Spinal cord (tissue), 10 donors: ENCODE data around the gene EP300. TPM values are rescaled to one million over a fixed set of nuclear protein-coding genes. Genes with fewer than 3 reads are reported as not detected.

Source experiments
- DNase-seq, 6 donors: peaks; one replicate each; pipeline versions ENCODE4 v3.0.0 to v3.0.0-alpha.2; 2013 to 2015; ENCODE audit warnings: low spot score in 6 of 6, low read depth in 4 of 6
- H3K27ac ChIP-seq: one replicate; pipeline ENCODE4 v1.5.1; 2013; ENCODE audit warnings: low read depth, low read length, control low read depth
- H3K27me3 ChIP-seq: one replicate; pipeline ENCODE4 v1.6.1; 2013; ENCODE audit warnings: low read length; ENCODE audit not compliant: control insufficient read depth, insufficient read depth
- H3K36me3 ChIP-seq: one replicate; pipeline ENCODE4 v1.6.1; 2013; ENCODE audit warnings: low read length; ENCODE audit not compliant: control insufficient read depth, insufficient read depth
- H3K4me1 ChIP-seq: one replicate; pipeline ENCODE4 v1.6.1; 2013; ENCODE audit warnings: low read length; ENCODE audit not compliant: control insufficient read depth, insufficient read depth
- H3K4me3 ChIP-seq: one replicate; pipeline ENCODE4 v1.5.1; 2013; ENCODE audit warnings: low read depth, low read length, control low read depth
- H3K9me3 ChIP-seq: one replicate; pipeline ENCODE4 v1.6.1; 2013; ENCODE audit warnings: low read length; ENCODE audit not compliant: control insufficient read depth, insufficient read depth
- WGBS: methylation state at CpG from one replicate; pipeline ENCODE4 v1.1.5; 2013; ENCODE audit warnings: missing lambda C conversion rate; ENCODE audit not compliant: insufficient coverage; 5-methylcytosine and 5-hydroxymethylcytosine counted together
- polyA plus RNA-seq, 2 donors: library from polyadenylated mRNA; unstranded; fragments of 120-200 nt; gene quantifications; one replicate each; pipeline ENCODE4 v1.2.1, GENCODE V29; 2013; ENCODE audit not compliant: insufficient read length in 2 of 2
- total RNA-seq, 2 donors: library from RNA; depleted of rRNA in 1 of 2; stranded (reverse); fragments of 120-200 nt in 1 of 2; fragments of >200 nt in 1 of 2; gene quantifications; one replicate each; pipeline versions ENCODE4 v1.2.3 to v1.2.4, GENCODE V29; 2013 to 2014
- donor health status: healthy.

EP300 gene
- total and polyA plus RNA-seq, 4 donors, result 41.0 to 67.3 (median 44.7) TPM

DNA sequence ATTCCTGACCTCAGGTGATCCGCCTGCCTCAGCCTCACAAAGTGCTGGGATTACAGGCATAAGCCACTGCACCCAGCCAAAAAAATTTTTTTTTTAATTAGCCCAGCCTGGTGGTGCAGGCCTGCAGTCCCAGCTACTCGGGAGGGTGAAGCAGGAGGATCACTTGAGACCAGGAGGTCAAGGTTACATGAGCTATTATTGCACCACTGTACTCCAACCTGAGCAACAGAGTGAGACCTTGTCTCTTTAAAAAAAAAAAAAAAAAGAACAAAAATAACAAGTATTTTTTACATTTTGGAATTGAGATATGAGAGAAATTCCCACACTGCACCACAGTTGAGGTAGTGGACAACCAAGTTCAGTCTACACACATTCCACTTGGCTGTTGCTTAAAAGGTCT is 99.1 kb downstream of the EP300 start:
- no peaks in the 10 kb centered on the region for H3K4me1 ChIP-seq
- 90% methylated on average over 2 of the region's 2 CpGs for WGBS
- no peak for DNase-seq

DNA sequence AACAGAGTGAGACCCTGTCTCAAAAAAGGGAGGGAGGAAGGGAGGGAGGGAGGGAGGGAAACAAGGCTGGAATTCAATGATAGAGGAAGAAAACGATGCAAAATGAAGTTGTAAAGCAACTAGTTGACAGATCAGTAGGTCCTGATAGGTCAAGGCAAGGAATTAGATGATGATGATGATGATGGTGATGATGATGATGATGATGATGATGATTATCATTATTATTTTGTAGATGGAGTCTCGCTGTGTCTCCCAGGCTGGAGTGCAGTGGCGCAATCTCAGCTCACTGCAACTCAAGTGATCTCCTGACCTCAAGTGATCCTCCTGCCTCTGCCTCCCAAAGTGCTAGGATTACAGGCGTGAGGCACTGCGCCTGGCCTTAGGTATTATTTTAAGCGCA is 101.4 kb downstream of the EP300 start:
- no peaks in the 10 kb centered on the region for H3K9me3 ChIP-seq
- H3K4me1 ChIP-seq, result peaks cover 19% of the 10 kb centered on the region
- H3K36me3 ChIP-seq, result no peaks in the 10 kb centered on the region
- H3K4me3 ChIP-seq, result no peak overlapping the region
- WGBS, result 98% methylated on average over 4 of the region's 6 CpGs
- DNase-seq, result no peak
- no peak overlapping the region for H3K27ac ChIP-seq
- no peaks in the 10 kb centered on the region for H3K27me3 ChIP-seq

More for the DNA sequence above, 99.1 kb downstream of the EP300 start:
- Histone ChIP-seq H3K4me3 (no peak overlapping the region), H3K9me3 (no peaks in the 10 kb centered on the region), H3K27me3 (no peaks in the 10 kb centered on the region), H3K27ac (no peak overlapping the region), H3K36me3 (no peaks in the 10 kb centered on the region)

DNA sequence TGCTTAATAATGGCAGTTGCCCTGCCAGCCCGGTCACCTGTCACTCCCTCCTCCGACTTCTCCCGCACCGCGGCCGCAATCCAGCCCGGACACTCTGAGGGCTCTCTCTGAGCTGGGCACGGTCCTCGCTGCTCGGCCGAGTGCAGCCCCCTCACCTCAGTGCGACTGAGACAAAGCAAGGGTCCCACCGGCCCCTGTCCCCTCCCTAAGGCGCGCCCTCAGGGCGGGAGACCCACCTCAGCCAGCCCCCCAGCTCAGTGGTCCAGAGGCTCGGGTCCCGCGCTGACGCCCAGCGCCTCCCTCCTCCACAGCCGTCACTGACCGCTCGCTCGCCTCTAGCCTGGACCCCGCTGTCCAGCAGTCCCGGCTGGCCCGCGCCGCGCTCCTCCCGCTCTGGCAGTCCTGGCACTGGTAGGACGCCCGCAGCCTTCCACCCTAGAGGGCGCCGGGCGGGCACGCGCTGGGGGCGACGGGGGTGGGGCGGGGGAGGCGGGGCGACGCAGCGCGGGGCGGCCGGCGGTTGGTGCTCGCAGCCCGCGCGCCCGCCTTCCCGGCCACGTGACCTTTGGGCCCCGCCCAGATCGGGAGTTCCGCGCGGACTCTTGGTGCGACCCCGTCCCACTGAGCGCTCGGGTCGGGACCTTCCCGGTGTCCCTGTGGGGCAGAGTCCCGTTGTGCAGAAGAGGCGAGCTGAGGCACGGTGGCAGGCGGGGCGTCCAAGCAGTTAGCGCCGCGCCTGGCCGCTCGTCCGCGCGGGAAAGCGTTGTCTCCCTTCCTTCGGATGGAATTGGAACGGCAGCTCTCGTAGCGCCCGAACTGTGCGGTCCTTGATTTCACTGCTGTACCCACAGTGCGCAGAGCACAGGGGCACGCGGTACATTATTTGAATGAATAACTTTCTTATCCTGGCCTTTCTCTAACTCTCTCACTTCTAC is 104.9 kb downstream of the EP300 start:
- H3K4me3 ChIP-seq, result peak overlapping the region; percentile 73
- peaks cover 19% of the 10 kb centered on the region for H3K4me1 ChIP-seq
- no peaks in the 10 kb centered on the region for H3K9me3 ChIP-seq
- peak; percentile 26 to 93 (median 63) for DNase-seq
- under 1% methylated on average over 91 of the region's 91 CpGs for WGBS
- no peak overlapping the region for H3K27ac ChIP-seq
- peaks cover 3% of the 10 kb centered on the region for H3K27me3 ChIP-seq
- H3K36me3 ChIP-seq, result no peaks in the 10 kb centered on the region

GRCh38 chr22:41198027-41198580 is 105.7 kb downstream of the EP300 start:
- Histone ChIP-seq H3K27me3 (peaks cover 3% of the 10 kb centered on the region), H3K4me3 (peak overlapping the region; percentile 73), H3K36me3 (no peaks in the 10 kb centered on the region), H3K4me1 (peaks cover 19% of the 10 kb centered on the region), H3K9me3 (no peaks in the 10 kb centered on the region), H3K27ac (no peak overlapping the region)
- WGBS, result 4% methylated on average over 8 of the region's 9 CpGs
- DNase-seq, result peak in 1 of 6 donors; percentile 33

DNA sequence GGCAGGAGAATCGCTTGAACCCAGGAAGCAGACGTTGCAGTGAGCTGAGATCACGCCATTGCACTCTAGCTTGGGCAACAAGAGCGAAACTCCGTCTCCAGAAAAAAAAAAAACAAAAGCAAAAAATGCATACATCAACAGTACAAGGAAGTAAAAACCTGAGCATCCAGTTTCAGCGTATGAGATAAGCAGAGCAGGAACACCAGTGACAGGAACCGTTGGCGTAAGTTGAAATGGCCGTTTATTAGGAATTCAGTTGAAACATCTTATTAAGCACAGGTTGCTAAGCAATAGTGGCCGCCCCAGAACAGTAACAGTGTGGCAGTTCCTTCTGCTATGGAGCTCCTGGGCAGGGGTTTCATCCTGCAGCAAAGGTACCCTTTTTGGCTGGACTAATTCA is 108.7 kb downstream of the EP300 start:
- WGBS, result 77% methylated on average over 9 of the region's 10 CpGs
- Histone ChIP-seq H3K27ac (no peak overlapping the region), H3K36me3 (no peaks in the 10 kb centered on the region), H3K4me3 (no peak overlapping the region), H3K9me3 (no peaks in the 10 kb centered on the region), H3K4me1 (peaks cover 29% of the 10 kb centered on the region), H3K27me3 (peaks cover 3% of the 10 kb centered on the region)
- DNase-seq, result no peak

DNA sequence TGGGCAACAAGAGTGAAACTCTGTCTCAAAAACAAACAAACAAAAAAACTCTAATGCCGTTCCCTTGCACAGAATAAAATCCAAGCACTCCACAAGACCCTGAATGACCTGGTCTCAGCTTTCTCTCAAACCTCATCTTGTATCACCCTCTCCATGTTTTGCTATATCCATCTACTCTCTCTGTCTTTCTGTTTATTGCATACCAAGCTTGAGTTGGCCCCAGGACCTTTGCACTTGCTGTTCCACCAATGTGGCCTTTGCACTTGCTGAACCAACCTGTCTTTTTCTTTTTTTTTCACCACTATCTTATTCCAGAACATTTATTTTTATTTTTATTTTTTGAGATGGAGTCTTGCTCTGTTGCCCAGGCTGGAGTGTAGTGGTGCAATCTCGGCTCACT is 110.7 kb downstream of the EP300 start:
- no peaks in the 10 kb centered on the region for H3K9me3 ChIP-seq
- WGBS, result 96% methylated on average over 2 of the region's 2 CpGs
- H3K27me3 ChIP-seq, result peaks cover 3% of the 10 kb centered on the region
- H3K4me1 ChIP-seq, result peaks cover 19% of the 10 kb centered on the region
- no peak overlapping the region for H3K27ac ChIP-seq
- DNase-seq, result no peak
- H3K4me3 ChIP-seq, result no peak overlapping the region
- H3K36me3 ChIP-seq, result peaks cover 6% of the 10 kb centered on the region

DNA sequence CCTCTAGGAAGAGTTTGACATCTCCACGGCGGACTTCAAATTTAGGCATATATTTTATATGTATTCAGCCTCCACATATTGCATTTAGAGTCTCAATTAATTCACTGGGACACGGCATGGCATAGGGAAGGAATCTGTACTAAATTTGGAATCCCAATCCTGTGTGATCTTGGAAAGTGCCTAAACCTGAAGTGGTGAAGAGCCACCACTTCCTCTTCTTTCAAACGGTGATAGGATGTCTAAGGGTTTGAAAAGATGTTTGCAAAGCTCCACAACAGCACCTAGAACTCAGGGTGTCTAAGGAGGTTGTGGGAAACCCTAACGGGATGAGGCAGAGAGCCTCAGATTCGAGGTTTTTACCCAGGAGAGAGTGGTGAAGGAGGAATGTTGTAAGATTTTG is 111.7 kb downstream of the EP300 start:
- no peak for DNase-seq
- Histone ChIP-seq H3K27me3 (peaks cover 3% of the 10 kb centered on the region), H3K27ac (no peak overlapping the region), H3K4me3 (no peak overlapping the region), H3K36me3 (peaks cover 12% of the 10 kb centered on the region), H3K9me3 (no peaks in the 10 kb centered on the region), H3K4me1 (peaks cover 13% of the 10 kb centered on the region)
- WGBS, result 100% methylated on average over 1 of the region's 6 CpGs

DNA sequence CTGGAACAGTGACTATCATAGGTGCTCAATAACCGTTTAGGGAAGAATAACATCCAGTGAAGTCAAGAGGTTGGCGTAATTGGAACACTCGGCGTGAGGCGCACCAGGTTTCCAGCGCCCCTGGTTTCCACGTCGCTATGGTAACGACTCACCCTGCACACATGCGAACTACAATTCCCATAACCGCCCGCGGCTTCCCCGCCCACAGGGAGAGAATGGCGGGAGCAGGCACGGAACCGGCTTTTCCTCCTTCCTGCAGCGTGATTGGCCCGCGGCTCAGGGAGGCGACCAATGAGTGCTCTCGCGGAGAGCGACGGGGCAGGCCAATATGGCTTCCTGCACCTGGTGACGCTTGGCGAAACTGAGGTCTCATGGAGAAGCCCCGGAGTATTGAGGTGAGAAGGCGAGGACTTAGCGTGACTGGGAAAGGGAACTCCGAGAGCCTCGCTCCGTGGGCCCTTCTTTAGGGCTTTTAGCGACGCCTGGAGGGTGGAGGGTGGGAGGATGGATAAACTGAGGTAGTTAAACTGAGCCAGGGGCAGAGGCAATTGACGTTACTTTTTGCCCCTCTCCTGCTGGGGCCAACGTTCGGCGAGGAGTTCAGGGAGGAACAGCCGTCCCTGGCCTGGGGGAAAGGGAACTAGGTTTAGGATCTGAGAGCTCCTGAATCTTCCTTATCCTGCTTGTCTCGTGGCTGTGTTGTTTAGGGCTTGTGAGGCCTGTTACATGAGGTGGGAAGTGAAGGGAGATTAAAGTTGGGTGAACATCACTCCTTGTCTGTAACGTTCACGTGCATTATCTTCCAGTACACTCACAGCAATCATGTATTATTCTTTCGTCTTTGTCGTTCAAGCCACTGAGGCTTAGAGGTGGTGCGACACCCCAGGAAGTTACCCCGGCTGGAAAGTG is 112.9 kb downstream of the EP300 start, which contains the start of gene L3MBTL2:
TSS of gene L3MBTL2 (plus strand) at position 321 of the 909 bp plus-strand sequence. CDS start at position 372, 51 bp downstream.
- peak within 1 kb of the TSS; percentile 61 for H3K27ac ChIP-seq
- WGBS, result 2% methylated on average over 40 of the region's 47 CpGs
- H3K4me1 ChIP-seq, result peaks cover 13% of the 10 kb centered on the region
- DNase-seq, result peak; percentile 86 to 99 (median 97)
- no peaks in the 10 kb centered on the region for H3K9me3 ChIP-seq
- peaks cover 23% of the 10 kb centered on the region for H3K36me3 ChIP-seq
- H3K4me3 ChIP-seq, result peak within 1 kb of the TSS; percentile 97
- no peaks in the 10 kb centered on the region for H3K27me3 ChIP-seq

GRCh38 chr22:41206719-41207118 is 114.3 kb downstream of the EP300 start:
- no peak for DNase-seq
- Histone ChIP-seq H3K4me1 (peaks cover 13% of the 10 kb centered on the region), H3K27me3 (no peaks in the 10 kb centered on the region), H3K4me3 (no peak overlapping the region), H3K27ac (no peak overlapping the region), H3K9me3 (no peaks in the 10 kb centered on the region), H3K36me3 (peaks cover 29% of the 10 kb centered on the region)
- WGBS, result 100% methylated on average over 1 of the region's 9 CpGs
